PFSK-1 (cell line): ENCODE measurements around the gene AKT2.

ENCODE experiments used
- FOXP2 ChIP-seq: optimal IDR thresholded peaks from 2 replicates; pipeline ENCODE3; 2011; ENCODE audit warnings: borderline replicate concordance, control low read depth, inconsistent platforms; ENCODE audit not compliant: insufficient read depth; ENCODE audit errors: extremely low read length, extremely low read depth
- POLR2AphosphoS5 ChIP-seq: IDR thresholded peaks from 2 replicates; pipeline ENCODE4 v1.6.1; 2012; ENCODE audit warnings: low read depth, mild to moderate bottlenecking, control low read depth, low read length, moderate library complexity
- SIN3A ChIP-seq: IDR thresholded peaks from 2 replicates; pipeline ENCODE4 v1.6.1; 2012; ENCODE audit warnings: mild to moderate bottlenecking, low read length, moderate library complexity, borderline replicate concordance; ENCODE audit not compliant: insufficient read depth
- TAF1 ChIP-seq: IDR thresholded peaks from 2 replicates; pipeline ENCODE4 v1.6.1; 2012; ENCODE audit warnings: low read length, control low read depth, borderline replicate concordance; ENCODE audit not compliant: insufficient read depth
- TF ChIP-seq, protein P1 (sequence below), 2 experiments: IDR thresholded peaks; 2 replicates each; pipeline versions ENCODE4 v1.6.1 to v1.8.0; 2011 to 2012; ENCODE audit warnings: low read depth in 2 of 2, low read length in 2 of 2, control low read depth in 1 of 2, inconsistent platforms in 1 of 2, mild to moderate bottlenecking in 1 of 2, moderate library complexity in 1 of 2; ENCODE audit not compliant: insufficient read depth in 1 of 2

Gene AKT2

DNA sequence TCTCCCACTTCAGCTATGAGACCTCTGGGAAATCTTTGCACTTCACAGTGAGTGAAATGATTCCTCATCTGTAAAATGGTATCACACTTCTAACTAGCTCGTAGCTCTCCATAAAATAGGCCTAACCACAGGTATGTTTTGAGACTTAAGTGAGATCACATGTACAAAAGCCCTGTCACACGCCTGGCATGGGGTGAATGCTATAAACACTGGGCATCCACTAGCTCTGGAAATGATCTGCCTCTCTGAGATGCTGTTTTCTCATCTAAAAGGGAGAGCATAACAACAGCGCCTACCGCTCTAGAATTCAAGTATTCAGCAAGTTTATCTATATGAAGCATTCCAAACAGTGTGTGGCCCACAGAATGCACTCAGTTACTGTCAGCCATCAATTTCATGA is 2.2 kb downstream of the AKT2 start:
- TF ChIP-seq FOXP2 (no peak), POLR2AphosphoS5 (no peak), TAF1 (no peak), SIN3A (no peak)
- TF ChIP-seq, protein P1, sequence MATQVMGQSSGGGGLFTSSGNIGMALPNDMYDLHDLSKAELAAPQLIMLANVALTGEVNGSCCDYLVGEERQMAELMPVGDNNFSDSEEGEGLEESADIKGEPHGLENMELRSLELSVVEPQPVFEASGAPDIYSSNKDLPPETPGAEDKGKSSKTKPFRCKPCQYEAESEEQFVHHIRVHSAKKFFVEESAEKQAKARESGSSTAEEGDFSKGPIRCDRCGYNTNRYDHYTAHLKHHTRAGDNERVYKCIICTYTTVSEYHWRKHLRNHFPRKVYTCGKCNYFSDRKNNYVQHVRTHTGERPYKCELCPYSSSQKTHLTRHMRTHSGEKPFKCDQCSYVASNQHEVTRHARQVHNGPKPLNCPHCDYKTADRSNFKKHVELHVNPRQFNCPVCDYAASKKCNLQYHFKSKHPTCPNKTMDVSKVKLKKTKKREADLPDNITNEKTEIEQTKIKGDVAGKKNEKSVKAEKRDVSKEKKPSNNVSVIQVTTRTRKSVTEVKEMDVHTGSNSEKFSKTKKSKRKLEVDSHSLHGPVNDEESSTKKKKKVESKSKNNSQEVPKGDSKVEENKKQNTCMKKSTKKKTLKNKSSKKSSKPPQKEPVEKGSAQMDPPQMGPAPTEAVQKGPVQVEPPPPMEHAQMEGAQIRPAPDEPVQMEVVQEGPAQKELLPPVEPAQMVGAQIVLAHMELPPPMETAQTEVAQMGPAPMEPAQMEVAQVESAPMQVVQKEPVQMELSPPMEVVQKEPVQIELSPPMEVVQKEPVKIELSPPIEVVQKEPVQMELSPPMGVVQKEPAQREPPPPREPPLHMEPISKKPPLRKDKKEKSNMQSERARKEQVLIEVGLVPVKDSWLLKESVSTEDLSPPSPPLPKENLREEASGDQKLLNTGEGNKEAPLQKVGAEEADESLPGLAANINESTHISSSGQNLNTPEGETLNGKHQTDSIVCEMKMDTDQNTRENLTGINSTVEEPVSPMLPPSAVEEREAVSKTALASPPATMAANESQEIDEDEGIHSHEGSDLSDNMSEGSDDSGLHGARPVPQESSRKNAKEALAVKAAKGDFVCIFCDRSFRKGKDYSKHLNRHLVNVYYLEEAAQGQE (IDR thresholded peaks at IDR 0.05; ENCODE audit: insufficient read depth in 1 of 2, low read depth in 2 of 2, low read length in 2 of 2), result no peak

DNA sequence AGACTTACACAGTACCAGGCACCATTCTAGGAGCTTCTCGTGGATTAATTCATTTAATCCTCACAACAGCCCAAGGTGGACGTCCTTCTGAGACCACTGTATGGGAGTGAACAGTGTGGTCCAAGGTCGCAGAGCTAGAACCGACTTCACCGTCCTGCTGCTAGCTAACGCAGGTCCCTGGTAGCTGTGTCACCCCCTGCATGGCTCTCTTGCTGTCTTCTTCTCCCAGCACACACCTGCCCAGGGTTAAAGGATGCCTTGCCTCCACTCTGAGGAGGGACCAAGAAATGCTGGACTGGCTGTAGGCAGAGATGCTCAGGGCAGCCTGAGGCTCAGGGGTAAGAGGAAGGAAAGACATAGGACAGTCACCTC is 3.0 kb downstream of the AKT2 start:
- TF ChIP-seq TAF1 (no peak), SIN3A (no peak), FOXP2 (no peak), POLR2AphosphoS5 (no peak)
- TF ChIP-seq, protein P1 (IDR thresholded peaks at IDR 0.05; ENCODE audit: insufficient read depth in 1 of 2, low read depth in 2 of 2, low read length in 2 of 2), result no peak

DNA sequence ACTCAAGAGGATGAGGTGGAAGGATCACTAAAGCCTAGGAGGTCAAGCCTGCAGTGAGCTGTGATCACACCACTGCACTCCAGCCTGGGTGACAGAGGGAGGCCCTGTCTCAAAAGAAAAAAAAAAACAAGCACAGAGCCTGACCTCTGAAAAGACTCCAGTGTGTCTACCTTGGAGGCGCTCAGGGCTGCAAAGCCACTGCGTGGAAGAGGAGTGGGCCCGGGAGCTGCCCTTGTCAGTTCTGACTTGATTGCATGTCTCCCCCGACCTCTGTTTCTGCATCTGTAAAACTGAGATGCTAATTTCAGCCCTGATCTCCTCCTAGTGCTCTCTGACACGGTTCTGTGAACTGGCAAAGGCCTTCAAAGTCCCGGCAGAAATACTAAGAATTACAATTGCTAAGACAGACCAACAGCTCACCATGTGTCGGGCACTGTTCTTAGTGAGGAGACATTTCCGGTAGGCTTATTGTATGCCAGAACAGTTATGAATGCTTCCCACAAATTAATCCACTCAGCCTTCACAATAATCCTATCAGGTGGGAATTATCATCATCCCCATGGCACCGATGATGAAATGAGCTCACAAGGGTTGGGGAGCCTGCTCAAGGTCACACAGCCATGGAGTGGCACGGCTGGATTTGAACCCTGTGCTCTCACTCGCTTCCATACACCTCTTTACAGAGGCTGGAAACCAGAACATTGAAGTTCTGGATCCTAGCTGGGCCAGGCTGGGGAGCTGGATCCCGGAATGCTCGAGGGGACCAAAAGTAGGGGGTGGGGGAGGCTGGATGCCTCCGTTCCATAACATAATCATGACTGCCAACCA is 3.5 kb downstream of the AKT2 start:
- TF ChIP-seq POLR2AphosphoS5 (no peak), FOXP2 (no peak), SIN3A (no peak), TAF1 (no peak)
- TF ChIP-seq, protein P1 (IDR thresholded peaks at IDR 0.05; ENCODE audit: insufficient read depth in 1 of 2, low read depth in 2 of 2, low read length in 2 of 2), result no peak

DNA sequence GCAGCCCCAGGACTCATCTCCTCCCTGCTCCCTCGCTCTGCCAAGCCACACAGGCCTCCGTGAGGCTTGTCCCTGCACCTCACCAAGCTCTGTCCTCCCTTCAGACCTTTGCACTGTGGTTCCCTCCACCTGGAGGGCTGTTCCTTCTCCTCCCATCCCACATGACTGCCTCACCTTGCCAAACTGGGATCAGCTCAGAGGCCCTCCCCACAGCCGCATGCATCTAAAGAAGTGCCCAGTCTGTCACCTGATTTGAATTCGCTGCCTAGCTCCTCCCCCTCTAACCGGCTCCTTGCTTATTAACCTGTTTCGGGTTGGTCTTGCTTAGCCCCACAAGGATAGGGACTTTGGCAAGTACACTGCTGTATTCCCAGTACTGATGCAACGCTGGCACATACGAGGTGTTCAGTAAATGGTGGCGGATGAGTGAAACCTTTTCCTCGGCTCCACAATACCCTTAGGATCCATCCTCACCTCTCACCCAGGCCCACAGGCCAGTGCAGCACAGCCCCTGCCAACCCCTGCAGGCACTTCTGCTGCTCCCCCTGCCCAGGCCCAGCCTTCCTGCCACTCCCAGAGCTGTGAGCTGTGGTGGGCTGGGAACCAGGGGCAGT is 4.4 kb downstream of the AKT2 start:
- TF ChIP-seq SIN3A (no peak), TAF1 (no peak), POLR2AphosphoS5 (no peak), FOXP2 (no peak)
- TF ChIP-seq, protein P1 (IDR thresholded peaks at IDR 0.05; ENCODE audit: insufficient read depth in 1 of 2, low read depth in 2 of 2, low read length in 2 of 2), result no peak
